Measurements from ENCODE around the gene CADPS2.

Gene CADPS2

GRCh38 chr7:122767339-122767738 is 118.9 kb downstream of the CADPS2 start:
- DNase-seq: no peak

GRCh38 chr7:122766593-122766992 is 119.7 kb downstream of the CADPS2 start:
- no peak for DNase-seq

GRCh38 chr7:122764902-122765301 is 121.4 kb downstream of the CADPS2 start:
- no peak for DNase-seq

- DNase-seq: no peak
Measured at GRCh38 chr7:122764020-122764419, 122.2 kb downstream of the CADPS2 start.

- no peak for DNase-seq
Measured at GRCh38 chr7:122762071-122762470, 124.2 kb downstream of the CADPS2 start.

GRCh38 chr7:122758501-122758900 is 127.8 kb downstream of the CADPS2 start:
- DNase-seq: no peak

- DNase-seq: no peak
Measured at GRCh38 chr7:122756860-122757259, 129.4 kb downstream of the CADPS2 start.

- no peak for DNase-seq
Measured at GRCh38 chr7:122755696-122756095, 130.6 kb downstream of the CADPS2 start.

GRCh38 chr7:122752583-122752982 is 133.7 kb downstream of the CADPS2 start:
- DNase-seq: no peak

GRCh38 chr7:122750389-122750788 is 135.9 kb downstream of the CADPS2 start:
- no peak for DNase-seq

GRCh38 chr7:122748195-122748594 is 138.1 kb downstream of the CADPS2 start:
- DNase-seq: no peak

- DNase-seq: no peak
Measured at GRCh38 chr7:122746948-122747347, 139.3 kb downstream of the CADPS2 start.

- DNase-seq: no peak
Measured at GRCh38 chr7:122743211-122743610, 143.0 kb downstream of the CADPS2 start.

- DNase-seq: no peak
Measured at GRCh38 chr7:122738947-122739346, 147.3 kb downstream of the CADPS2 start.

GRCh38 chr7:122736183-122736582 is 150.1 kb downstream of the CADPS2 start:
- DNase-seq: no peak

- DNase-seq: no peak
Measured at GRCh38 chr7:122727759-122728158, 158.5 kb downstream of the CADPS2 start.

- DNase-seq: no peak
Measured at GRCh38 chr7:122727354-122727753, 158.9 kb downstream of the CADPS2 start.

- no peak for DNase-seq
Measured at GRCh38 chr7:122726881-122727280, 159.4 kb downstream of the CADPS2 start.

GRCh38 chr7:122724366-122724765 is 161.9 kb downstream of the CADPS2 start:
- DNase-seq: no peak

- no peak for DNase-seq
Measured at GRCh38 chr7:122719010-122719578, 167.2 kb downstream of the CADPS2 start.

GRCh38 chr7:122717356-122718089 is 168.7 kb downstream of the CADPS2 start:
- DNase-seq: no peak

- DNase-seq: no peak
Measured at GRCh38 chr7:122715183-122715582, 171.1 kb downstream of the CADPS2 start.

GRCh38 chr7:122710916-122711315 is 175.3 kb downstream of the CADPS2 start:
- DNase-seq: no peak

GRCh38 chr7:122709930-122710646 is 176.2 kb downstream of the CADPS2 start:
- no peak for DNase-seq

Data from kidney glomerular epithelial cell (primary cell).